ENCODE data around the gene PEF1. TPM values are rescaled to one million over a fixed set of nuclear protein-coding genes. Genes with fewer than 3 reads are reported as not detected.

The PEF1 gene
- total RNA-seq, 1 donor from 2014 or later = 70.9 TPM

DNA sequence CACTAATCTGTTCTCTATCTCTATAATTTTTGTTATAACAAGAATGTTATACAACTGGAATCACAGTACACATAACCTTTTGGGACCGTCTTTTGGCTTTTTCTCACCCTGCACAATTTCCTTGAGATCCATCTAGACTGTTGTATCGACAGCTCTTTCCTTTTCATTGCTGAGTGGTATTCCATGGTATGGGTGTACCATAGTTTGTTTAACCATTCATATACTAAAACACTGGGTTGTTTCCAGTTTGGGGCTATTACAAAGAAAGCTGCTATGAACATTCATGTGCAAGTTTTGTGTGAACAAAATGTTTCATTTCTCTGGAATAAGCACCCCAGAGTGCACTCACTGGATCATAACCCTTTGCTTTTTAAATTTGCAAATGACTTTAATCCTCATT, 42.6 kb downstream of the PEF1 start:
- no peak overlapping the region for H3K27ac Mint-ChIP-seq (ENCODE audit: unreplicated experiment)
- H3K4me1 Mint-ChIP-seq (ENCODE audit: unreplicated experiment) = no peaks in the 10 kb centered on the region
- H3K36me3 Mint-ChIP-seq (ENCODE audit: low read depth, unreplicated experiment) = no peaks in the 10 kb centered on the region
- no peaks in the 10 kb centered on the region for H3K27me3 Mint-ChIP-seq (ENCODE audit: unreplicated experiment)
- TF ChIP-seq, protein P1, sequence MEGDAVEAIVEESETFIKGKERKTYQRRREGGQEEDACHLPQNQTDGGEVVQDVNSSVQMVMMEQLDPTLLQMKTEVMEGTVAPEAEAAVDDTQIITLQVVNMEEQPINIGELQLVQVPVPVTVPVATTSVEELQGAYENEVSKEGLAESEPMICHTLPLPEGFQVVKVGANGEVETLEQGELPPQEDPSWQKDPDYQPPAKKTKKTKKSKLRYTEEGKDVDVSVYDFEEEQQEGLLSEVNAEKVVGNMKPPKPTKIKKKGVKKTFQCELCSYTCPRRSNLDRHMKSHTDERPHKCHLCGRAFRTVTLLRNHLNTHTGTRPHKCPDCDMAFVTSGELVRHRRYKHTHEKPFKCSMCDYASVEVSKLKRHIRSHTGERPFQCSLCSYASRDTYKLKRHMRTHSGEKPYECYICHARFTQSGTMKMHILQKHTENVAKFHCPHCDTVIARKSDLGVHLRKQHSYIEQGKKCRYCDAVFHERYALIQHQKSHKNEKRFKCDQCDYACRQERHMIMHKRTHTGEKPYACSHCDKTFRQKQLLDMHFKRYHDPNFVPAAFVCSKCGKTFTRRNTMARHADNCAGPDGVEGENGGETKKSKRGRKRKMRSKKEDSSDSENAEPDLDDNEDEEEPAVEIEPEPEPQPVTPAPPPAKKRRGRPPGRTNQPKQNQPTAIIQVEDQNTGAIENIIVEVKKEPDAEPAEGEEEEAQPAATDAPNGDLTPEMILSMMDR (IDR thresholded peaks at IDR 0.05; ENCODE audit: unreplicated experiment) = no peak
- no peaks in the 10 kb centered on the region for H3K9me3 Mint-ChIP-seq (ENCODE audit: unreplicated experiment)
- DNase-seq (ENCODE audit: low spot score) = no peak
- H3K4me3 Mint-ChIP-seq (ENCODE audit: unreplicated experiment) = no peak overlapping the region

DNA sequence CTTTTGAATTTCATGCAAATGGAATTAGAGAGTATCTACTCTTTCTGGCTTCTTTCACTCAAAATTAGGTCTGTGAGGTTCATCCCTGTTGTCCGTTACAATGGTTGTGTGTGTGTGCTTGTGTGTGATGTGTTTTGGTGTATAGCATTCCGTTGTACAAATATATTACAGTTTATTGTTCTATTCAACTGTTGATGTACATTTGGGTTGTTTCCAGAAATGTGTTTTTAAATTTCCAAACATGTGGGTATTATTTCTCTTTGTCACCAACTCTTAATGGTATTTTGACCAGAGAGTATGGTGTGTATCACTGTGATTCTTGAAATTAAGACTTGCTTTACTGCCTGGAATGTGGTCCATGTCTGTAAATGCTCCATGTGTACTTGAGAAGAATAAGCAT, 44.0 kb downstream of the PEF1 start:
- Mint-ChIP-seq H3K36me3 (ENCODE audit: low read depth, unreplicated experiment) (no peaks in the 10 kb centered on the region), H3K4me3 (ENCODE audit: unreplicated experiment) (no peak overlapping the region), H3K27ac (ENCODE audit: unreplicated experiment) (no peak overlapping the region), H3K9me3 (ENCODE audit: unreplicated experiment) (no peaks in the 10 kb centered on the region), H3K27me3 (ENCODE audit: unreplicated experiment) (no peaks in the 10 kb centered on the region), H3K4me1 (ENCODE audit: unreplicated experiment) (no peaks in the 10 kb centered on the region)
- DNase-seq (ENCODE audit: low spot score) = no peak
- TF ChIP-seq, protein P1 (IDR thresholded peaks at IDR 0.05; ENCODE audit: unreplicated experiment) = no peak

DNA sequence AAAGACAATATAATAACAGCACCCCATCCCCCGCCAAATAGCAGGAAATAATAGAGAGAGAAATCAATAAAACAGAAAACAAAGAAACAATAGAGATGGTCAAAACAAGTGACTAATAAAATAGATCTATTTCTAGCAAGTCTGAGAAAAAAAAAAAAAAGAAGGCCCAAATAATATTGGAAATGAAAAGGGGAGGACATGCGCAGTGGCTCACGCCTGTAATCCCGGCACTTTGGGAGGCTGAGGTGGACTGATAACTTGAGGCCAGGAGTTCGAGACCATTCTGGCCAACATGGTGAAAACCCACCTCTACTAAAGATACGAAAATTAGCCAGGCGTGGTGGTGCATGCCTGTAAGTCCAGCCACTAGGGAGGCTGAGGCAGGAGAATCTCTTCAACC, 45.7 kb downstream of the PEF1 start:
- Mint-ChIP-seq H3K4me3 (ENCODE audit: unreplicated experiment) (no peak overlapping the region), H3K36me3 (ENCODE audit: low read depth, unreplicated experiment) (no peaks in the 10 kb centered on the region), H3K4me1 (ENCODE audit: unreplicated experiment) (no peaks in the 10 kb centered on the region), H3K27me3 (ENCODE audit: unreplicated experiment) (peaks cover 1% of the 10 kb centered on the region), H3K27ac (ENCODE audit: unreplicated experiment) (no peak overlapping the region), H3K9me3 (ENCODE audit: unreplicated experiment) (no peaks in the 10 kb centered on the region)
- DNase-seq (ENCODE audit: low spot score) = no peak
- TF ChIP-seq, protein P1 (IDR thresholded peaks at IDR 0.05; ENCODE audit: unreplicated experiment) = no peak

DNA sequence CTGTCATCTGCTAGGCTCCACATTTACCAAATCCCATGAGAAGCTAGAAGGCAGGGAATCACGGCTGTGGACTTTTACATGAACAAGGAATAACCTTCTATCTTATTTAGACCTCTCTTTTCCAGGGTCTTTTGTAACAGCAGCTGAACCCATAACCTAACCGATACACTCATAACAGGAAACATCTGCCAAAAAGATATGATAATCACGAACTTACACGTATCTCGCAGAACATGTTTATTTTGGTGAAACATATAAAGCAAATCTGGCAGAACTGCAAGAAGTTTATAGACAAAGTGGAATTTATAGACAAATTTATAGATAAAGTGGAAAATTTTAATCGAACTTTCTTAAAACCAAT, 48.0 kb downstream of the PEF1 start:
- no peak for DNase-seq (ENCODE audit: low spot score)
- TF ChIP-seq, protein P1 (IDR thresholded peaks at IDR 0.05; ENCODE audit: unreplicated experiment) = no peak
- H3K36me3 Mint-ChIP-seq (ENCODE audit: low read depth, unreplicated experiment) = no peaks in the 10 kb centered on the region
- H3K27ac Mint-ChIP-seq (ENCODE audit: unreplicated experiment) = no peak overlapping the region
- no peak overlapping the region for H3K4me3 Mint-ChIP-seq (ENCODE audit: unreplicated experiment)
- H3K27me3 Mint-ChIP-seq (ENCODE audit: unreplicated experiment) = peaks cover 4% of the 10 kb centered on the region
- H3K4me1 Mint-ChIP-seq (ENCODE audit: unreplicated experiment) = no peaks in the 10 kb centered on the region
- no peaks in the 10 kb centered on the region for H3K9me3 Mint-ChIP-seq (ENCODE audit: unreplicated experiment)

DNA sequence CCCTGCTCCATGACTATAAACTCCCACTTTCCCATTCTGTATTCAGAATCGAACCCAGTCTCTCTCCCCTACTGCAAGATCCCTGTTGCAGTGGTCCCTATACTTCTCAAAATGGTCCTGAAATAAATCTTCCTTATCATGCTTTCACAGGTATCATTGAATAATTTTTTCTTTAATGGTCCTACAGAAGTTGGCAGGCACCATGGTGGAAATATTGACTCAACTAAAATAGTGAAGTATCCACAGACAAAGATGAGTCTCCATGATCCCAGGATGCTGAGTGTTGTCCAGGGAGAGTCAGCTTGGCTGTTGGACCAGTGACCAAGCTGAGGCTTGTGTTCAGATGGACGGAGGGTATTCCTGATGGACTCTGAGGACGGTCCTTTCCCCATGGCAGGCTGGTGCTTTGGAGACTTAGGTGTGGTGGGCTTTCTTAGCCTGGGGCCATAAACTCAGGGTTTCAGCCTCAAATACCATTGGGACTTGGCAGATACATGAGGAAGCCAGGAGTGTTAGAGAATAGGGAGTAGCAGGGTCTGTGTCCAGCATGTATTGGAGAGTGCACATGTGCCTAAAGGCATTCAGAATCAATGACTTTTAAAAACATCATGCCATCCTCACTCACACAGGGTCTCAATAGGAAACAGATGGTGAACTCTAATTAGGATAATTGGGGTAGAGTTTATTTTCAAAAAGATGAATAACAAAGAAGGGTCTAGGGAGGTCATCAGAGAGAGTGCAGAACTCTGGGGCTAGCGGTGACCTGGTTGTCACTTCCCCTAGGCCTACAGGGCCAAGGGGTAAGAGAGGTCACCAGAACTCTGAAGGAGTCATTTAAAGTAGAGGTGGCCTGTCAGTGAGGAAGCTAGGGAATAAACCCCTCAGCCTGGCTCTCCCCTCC, 48.6 kb downstream of the PEF1 start:
- Mint-ChIP-seq H3K9me3 (ENCODE audit: unreplicated experiment) (no peaks in the 10 kb centered on the region), H3K4me1 (ENCODE audit: unreplicated experiment) (no peaks in the 10 kb centered on the region), H3K27ac (ENCODE audit: unreplicated experiment) (no peak overlapping the region), H3K4me3 (ENCODE audit: unreplicated experiment) (no peak overlapping the region), H3K27me3 (ENCODE audit: unreplicated experiment) (peaks cover 5% of the 10 kb centered on the region), H3K36me3 (ENCODE audit: low read depth, unreplicated experiment) (no peaks in the 10 kb centered on the region)
- TF ChIP-seq, protein P1 (IDR thresholded peaks at IDR 0.05; ENCODE audit: unreplicated experiment) = no peak
- DNase-seq (ENCODE audit: low spot score) = no peak

Measured in endothelial cell (in vitro differentiated cells).